ENCODE results near the gene RBM22.

RBM22 gene

DNA sequence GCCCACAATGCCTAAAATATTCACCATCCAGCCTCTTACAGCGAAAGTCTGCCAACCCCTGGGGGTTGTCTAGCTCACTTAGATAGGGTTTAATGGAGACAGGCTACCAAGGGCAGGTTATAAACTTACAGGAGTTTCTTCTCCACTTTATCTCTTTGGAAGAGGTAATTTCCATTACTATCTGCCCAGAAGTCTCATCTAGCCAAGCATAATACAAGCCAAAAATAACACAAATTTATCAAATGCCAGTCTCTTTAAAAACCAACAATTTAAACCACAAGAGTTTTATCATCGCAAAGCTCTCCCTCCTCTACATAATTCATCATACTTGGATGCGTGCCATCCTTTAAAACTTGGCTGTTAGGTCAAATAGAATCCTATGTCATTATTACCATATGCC lies 6.2 kb downstream of the RBM22 start:
- no peak for DNase-seq
- Mint-ChIP-seq H3K36me3 (ENCODE audit: low read depth) (peaks cover 71% of the 10 kb centered on the region), H3K27ac (no peak overlapping the region)

DNA sequence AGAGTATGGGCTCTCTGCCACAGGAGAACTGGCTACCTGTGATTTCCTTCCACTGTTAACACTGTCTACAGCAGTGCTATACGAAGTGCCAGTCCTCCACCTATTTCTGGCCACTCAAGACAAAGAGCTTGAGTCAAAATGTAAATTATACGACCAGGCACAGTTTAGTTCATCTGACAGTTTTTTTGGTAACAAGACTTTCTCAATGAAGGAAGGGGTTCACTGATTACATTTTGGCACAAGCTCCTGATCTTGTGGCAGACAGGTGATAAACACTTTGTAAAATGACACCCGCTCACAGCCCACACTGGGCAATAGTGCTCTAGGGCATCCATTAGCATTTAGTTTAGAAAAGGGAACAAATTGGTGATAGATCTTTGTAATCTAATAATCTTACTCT lies 8.6 kb downstream of the RBM22 start:
- peaks cover 89% of the 10 kb centered on the region for H3K36me3 Mint-ChIP-seq (ENCODE audit: low read depth)
- H3K27ac Mint-ChIP-seq, result peak overlapping the region; percentile 65
- H3K4me1 Mint-ChIP-seq (ENCODE audit: low read depth), result no peaks in the 10 kb centered on the region
- no peaks in the 10 kb centered on the region for H3K27me3 Mint-ChIP-seq
- DNase-seq, result no peak
- no peak overlapping the region for H3K4me3 Mint-ChIP-seq
- H3K9me3 Mint-ChIP-seq, result no peaks in the 10 kb centered on the region

More for the DNA sequence above, 6.2 kb downstream of the RBM22 start:
- Mint-ChIP-seq H3K4me1 (ENCODE audit: low read depth) (no peaks in the 10 kb centered on the region), H3K4me3 (no peak overlapping the region), H3K27me3 (no peaks in the 10 kb centered on the region), H3K9me3 (no peaks in the 10 kb centered on the region)

DNA sequence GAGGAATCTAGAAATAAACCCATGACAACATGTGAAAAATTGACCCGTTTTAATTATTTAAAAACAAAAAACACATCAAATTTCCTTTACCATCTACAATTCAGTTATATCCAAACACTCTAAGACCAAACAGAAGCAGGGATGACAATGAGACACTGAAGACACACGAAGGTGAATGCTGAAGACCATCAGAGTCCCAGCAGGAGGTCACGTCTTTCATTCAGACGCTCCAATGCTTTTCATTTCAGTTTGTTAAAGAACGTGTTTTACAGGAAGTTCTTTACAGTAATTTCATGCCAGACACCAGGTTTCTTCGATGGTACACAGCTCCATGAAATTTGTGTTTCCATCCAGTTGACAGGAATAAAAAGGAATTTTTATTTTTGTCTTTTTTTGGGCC lies 10.1 kb downstream of the RBM22 start:
- peak overlapping the region; percentile 9 for H3K27ac Mint-ChIP-seq
- H3K36me3 Mint-ChIP-seq (ENCODE audit: low read depth), result peaks cover 88% of the 10 kb centered on the region
- no peaks in the 10 kb centered on the region for H3K27me3 Mint-ChIP-seq
- no peak overlapping the region for H3K4me3 Mint-ChIP-seq
- H3K4me1 Mint-ChIP-seq (ENCODE audit: low read depth), result no peaks in the 10 kb centered on the region
- no peak for DNase-seq
- no peaks in the 10 kb centered on the region for H3K9me3 Mint-ChIP-seq

DNA sequence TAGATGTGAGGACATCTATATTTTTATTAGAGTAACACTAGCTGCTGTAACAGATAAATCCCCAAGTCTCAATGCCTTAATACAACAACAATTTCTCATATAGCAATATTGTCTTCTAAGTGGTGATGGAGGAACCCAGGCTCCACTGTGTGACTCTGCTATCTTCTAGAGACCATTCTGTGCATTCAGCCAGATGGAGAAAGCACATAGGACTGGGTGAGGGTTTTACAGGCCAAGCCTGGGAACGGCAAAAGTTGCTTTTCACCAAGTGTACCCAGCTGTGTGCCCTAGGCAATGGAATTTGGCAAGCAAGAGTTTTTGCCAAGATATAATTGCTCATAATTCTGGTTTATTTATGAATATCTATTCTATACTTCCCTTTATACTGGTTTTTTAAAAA lies 11.7 kb downstream of the RBM22 start:
- H3K9me3 Mint-ChIP-seq, result no peaks in the 10 kb centered on the region
- no peak overlapping the region for H3K4me3 Mint-ChIP-seq
- no peak for DNase-seq
- H3K36me3 Mint-ChIP-seq (ENCODE audit: low read depth), result peaks cover 78% of the 10 kb centered on the region
- no peaks in the 10 kb centered on the region for H3K27me3 Mint-ChIP-seq
- H3K4me1 Mint-ChIP-seq (ENCODE audit: low read depth), result no peaks in the 10 kb centered on the region
- no peak overlapping the region for H3K27ac Mint-ChIP-seq

DNA sequence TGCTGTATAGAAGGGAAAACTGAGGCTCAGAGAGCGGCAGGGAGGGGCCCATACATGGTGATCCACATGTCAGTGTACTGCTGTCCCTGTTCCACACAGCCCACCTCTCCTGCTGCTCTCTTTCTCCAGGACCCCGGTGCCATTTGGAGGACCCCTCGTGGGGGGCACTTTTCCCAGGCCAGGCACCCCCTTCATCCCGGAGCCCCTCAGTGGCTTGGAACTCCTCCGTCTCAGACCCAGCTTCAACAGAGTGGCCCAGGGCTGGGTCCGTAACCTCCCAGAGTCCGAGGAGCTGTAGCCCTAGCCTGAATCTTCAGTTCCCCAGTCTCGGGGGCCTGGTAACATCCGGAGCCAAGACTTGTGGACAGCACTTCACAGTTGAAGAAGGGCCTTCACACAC lies 24.3 kb downstream of the RBM22 start:
- DNase-seq, result no peak
- Mint-ChIP-seq H3K36me3 (ENCODE audit: low read depth) (peaks cover 6% of the 10 kb centered on the region), H3K4me3 (no peak overlapping the region), H3K9me3 (no peaks in the 10 kb centered on the region), H3K27ac (no peak overlapping the region), H3K27me3 (peaks cover 8% of the 10 kb centered on the region), H3K4me1 (ENCODE audit: low read depth) (peaks cover 6% of the 10 kb centered on the region)

DNA sequence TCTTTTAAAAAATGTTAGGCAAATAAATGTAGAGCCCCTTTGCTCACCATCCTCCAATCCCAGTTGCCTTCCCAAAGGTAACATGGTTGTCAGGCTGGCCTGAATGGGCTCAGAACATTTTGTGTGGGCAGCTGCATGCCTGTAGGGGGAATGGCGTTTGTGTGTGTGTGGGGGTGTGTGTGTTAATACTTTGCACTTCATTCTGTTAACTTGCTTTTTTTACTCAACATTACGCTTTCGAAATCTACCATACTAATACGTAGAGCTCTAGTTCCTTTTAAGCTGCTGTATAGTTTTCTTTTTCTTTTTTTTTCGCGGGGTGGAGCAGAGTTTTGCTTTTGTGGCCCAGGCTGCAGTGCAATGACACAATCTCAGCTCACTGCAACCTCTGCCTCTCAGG lies 25.8 kb downstream of the RBM22 start:
- Mint-ChIP-seq H3K9me3 (no peaks in the 10 kb centered on the region), H3K4me1 (ENCODE audit: low read depth) (peaks cover 6% of the 10 kb centered on the region), H3K36me3 (ENCODE audit: low read depth) (no peaks in the 10 kb centered on the region), H3K27me3 (peaks cover 23% of the 10 kb centered on the region), H3K4me3 (no peak overlapping the region), H3K27ac (no peak overlapping the region)
- DNase-seq, result no peak

DNA sequence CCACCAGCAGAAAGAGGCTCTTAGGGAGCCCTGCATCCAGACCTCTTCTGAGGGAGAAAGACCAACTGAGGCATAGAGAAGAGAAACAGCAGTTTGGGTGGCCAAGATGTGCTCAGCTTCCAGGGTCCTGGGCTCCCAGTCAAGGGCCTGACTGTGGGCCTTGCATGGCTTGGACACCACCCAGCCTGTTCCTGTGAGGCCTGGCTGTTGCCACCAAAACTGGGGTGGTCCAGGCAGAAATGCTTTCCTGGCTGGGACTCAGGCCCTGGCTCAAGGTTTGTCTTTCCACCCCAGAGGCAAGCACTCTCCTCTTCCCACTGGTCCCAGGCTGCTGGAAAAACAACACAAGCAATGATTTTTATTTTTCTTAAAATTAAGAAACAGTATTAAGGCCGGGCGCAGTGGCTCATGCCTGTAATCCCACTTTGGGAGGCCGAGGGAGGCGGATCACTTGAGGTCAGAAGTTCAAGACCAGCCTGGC lies 26.5 kb downstream of the RBM22 start:
- H3K4me1 Mint-ChIP-seq (ENCODE audit: low read depth), result peaks cover 6% of the 10 kb centered on the region
- no peaks in the 10 kb centered on the region for H3K36me3 Mint-ChIP-seq (ENCODE audit: low read depth)
- DNase-seq, result no peak

DNA sequence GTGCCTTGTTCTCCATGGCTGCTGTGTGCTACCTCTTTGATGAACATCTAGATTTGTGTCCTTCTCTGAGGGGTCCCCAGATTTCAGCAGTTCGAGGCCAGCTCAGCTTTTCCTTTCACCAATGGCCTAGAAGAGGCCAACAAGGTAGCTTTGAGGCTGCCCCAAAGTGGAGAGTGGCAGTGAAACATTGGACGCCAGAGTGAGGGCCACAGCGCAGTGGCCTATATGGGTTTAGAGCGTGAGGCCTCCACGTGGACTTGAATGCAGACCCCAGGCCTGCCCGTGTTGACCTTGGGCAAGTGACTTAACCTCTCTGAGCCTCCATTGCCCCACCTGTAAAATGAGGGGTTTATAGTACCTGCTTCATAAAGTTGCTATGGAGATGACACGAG lies 28.0 kb downstream of the RBM22 start:
- Mint-ChIP-seq H3K27ac (no peak overlapping the region), H3K27me3 (peaks cover 28% of the 10 kb centered on the region), H3K4me3 (peak overlapping the region; percentile 75), H3K4me1 (ENCODE audit: low read depth) (peaks cover 6% of the 10 kb centered on the region), H3K36me3 (ENCODE audit: low read depth) (no peaks in the 10 kb centered on the region), H3K9me3 (no peaks in the 10 kb centered on the region)
- DNase-seq, result no peak

More for the DNA sequence above, 26.5 kb downstream of the RBM22 start:
- peaks cover 26% of the 10 kb centered on the region for H3K27me3 Mint-ChIP-seq
- no peak overlapping the region for H3K27ac Mint-ChIP-seq
- H3K9me3 Mint-ChIP-seq, result no peaks in the 10 kb centered on the region
- H3K4me3 Mint-ChIP-seq, result no peak overlapping the region

DNA sequence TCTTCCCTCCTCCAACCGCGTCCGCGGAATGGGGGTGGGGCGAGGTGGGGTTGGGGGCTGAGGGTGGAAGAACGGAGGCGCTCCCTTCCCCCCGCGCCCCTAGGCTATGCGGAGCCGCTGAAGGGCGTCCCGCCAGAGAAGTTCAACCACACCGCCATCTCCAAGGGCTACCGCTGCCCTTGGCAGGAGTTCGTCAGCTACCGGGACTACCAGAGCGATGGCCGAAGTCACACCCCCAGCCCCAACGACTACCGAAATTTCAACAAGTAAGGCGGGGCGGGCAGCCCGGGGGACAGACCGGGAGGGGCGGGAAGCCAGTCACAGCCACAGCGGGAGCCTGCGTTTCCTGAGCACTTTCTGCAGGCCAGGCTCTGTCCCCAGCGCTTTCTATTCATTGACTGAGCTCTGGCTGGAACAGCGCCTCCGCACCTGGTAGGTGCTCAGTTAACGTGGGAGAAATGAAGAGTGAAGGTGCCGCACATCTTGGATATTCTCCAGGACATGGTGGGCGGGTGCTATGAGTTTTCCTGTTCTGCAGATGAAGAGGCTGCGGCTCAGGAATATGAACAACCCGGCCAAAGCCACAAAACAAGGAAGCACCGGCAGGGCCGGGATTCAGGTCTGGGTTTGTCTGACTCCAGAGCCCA lies 28.5 kb downstream of the RBM22 start:
- Mint-ChIP-seq H3K4me3 (peak overlapping the region; percentile 75), H3K27me3 (peaks cover 28% of the 10 kb centered on the region), H3K36me3 (ENCODE audit: low read depth) (no peaks in the 10 kb centered on the region), H3K9me3 (no peaks in the 10 kb centered on the region), H3K4me1 (ENCODE audit: low read depth) (peaks cover 6% of the 10 kb centered on the region), H3K27ac (peak overlapping the region; percentile 58)
- DNase-seq, result peak; percentile 57

DNA sequence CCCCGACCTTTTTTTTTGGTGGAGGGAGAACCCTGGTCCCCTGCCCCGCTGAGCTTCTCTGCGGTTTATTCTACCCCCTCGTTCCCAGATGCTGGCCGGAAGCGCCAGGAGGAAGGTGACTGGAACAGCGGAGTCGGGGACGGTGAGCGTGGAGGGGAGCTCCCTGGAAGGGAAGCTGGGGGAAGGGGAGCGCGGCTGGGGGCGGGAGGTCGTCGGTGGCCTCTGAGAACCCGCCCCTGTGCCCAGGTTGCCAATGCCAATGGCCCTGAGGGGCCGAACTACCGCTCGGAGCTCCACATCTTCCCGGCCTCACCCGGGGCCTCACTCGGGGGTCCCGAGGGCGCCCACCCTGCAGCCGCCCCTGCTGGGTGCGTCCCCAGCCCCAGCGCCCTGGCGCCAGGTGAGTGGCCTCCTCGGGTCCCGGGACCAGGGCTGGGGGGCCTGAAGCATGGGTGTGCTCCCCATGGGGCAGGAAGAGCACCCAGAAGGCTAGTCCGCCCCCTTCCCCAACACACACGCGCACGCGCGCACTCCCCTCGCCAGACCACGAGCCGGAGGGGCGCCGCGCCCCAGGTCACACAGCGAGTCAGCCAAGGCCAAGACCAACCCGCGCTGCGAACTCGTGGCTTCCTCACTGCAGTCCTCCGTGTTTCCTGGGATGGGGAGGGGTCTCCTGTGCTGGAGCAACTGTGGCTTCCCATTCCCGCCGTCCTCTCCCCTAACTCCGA lies 29.2 kb downstream of the RBM22 start:
- DNase-seq, result peak; percentile 36
- Mint-ChIP-seq H3K27ac (no peak overlapping the region), H3K9me3 (no peaks in the 10 kb centered on the region), H3K27me3 (peaks cover 28% of the 10 kb centered on the region), H3K4me3 (peak overlapping the region; percentile 75), H3K4me1 (ENCODE audit: low read depth) (peaks cover 6% of the 10 kb centered on the region), H3K36me3 (ENCODE audit: low read depth) (no peaks in the 10 kb centered on the region)

DNA sequence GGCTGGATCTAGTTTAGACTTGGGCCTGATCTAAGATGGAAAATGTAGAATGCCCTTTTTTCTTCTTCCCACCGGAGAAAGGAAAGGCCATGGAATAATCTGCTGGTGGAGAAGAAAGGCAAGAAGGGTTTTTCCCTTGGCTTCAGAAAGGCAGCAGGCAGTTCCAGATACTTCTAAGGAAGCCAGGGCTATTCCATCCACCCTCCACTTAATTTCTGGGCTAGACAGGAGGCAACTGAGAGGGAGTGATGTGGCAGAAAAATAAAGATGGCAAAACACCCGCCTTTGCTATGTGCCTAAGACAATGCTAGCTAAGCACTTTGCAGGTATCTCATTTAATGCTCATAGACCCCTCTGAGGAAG lies 29.9 kb downstream of the RBM22 start:
- Mint-ChIP-seq H3K4me3 (peak overlapping the region; percentile 57), H3K27me3 (peaks cover 28% of the 10 kb centered on the region)

DNA sequence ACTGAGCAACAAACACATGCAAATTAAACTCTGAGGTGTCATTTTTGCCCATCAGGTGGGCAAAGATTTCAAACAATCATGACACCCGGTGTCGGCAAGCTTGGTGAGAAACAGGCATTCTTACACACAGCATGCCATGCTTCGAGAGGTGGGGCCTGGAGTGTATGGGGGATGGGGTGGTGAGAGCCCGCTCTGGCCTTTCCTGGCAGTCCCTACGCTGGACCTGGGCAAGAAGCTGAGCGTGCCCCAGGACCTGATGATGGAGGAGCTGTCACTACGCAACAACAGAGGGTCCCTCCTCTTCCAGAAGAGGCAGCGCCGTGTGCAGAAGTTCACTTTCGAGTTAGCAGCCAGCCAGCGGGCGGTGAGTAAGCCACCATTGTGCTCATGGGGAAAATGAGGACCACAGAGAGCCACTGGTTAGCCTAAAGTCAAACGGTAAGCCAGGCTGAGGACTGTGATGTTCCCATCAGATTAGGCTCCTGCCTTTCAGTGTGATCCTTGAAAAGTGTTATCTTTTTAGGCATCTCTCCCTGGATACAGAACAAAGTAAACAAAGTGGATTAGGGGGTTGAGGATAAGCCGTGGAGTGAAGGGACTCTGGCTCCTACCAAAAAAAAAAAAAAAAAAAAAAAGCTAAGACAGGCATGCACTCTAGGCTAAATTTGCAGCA lies 30.5 kb downstream of the RBM22 start:
- no peaks in the 10 kb centered on the region for H3K9me3 Mint-ChIP-seq
- peak overlapping the region; percentile 57 for H3K4me3 Mint-ChIP-seq
- H3K27me3 Mint-ChIP-seq, result peaks cover 28% of the 10 kb centered on the region
- no peaks in the 10 kb centered on the region for H3K36me3 Mint-ChIP-seq (ENCODE audit: low read depth)
- no peak overlapping the region for H3K27ac Mint-ChIP-seq
- DNase-seq, result no peak
- H3K4me1 Mint-ChIP-seq (ENCODE audit: low read depth), result peaks cover 6% of the 10 kb centered on the region

More for the DNA sequence above, 29.9 kb downstream of the RBM22 start:
- Mint-ChIP-seq H3K27ac (no peak overlapping the region), H3K36me3 (ENCODE audit: low read depth) (no peaks in the 10 kb centered on the region), H3K9me3 (no peaks in the 10 kb centered on the region), H3K4me1 (ENCODE audit: low read depth) (peaks cover 6% of the 10 kb centered on the region)
- DNase-seq, result no peak

DNA sequence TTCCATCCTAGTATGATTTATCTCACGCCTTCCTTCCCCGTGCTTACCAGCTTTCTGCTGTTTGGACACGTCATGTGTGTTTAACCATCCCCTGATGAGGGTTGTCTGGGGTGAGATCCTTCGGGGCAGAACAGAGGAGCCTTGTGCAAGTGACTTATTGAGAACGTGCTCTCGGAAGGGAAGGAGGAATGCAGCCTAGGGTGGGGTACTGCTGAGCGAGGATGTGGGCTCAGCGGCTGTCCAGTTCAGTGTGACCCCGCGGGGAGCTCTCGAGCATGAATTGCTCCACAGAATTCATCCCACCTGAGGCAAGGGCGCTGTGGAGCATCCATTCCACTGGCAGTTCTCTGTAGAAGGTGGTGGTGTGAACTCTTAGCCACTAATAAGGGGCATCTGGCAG lies 35.8 kb downstream of the RBM22 start:
- Mint-ChIP-seq H3K27me3 (peaks cover 12% of the 10 kb centered on the region), H3K4me1 (ENCODE audit: low read depth) (no peaks in the 10 kb centered on the region), H3K27ac (no peak overlapping the region), H3K4me3 (no peak overlapping the region), H3K9me3 (no peaks in the 10 kb centered on the region), H3K36me3 (ENCODE audit: low read depth) (no peaks in the 10 kb centered on the region)
- DNase-seq, result no peak

DNA sequence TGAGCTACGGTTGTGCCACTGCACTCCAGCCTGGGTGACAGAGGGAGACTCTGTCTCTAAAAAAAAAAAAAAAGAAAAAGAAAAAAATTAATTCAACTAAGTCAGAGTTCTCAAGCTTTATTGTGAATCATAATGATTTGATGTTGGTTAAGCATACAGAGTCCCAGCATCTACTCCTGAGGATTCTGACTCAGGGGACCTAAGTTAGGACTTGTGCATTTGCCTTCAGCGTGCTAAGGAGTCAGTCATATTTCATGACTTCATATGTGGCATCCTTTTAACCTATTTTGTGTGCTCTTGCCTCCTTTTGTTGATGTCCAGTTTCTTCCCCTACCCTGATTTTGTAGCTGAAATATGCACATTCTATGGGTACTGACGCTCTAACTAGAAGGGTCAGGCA lies 36.9 kb downstream of the RBM22 start:
- no peak overlapping the region for H3K4me3 Mint-ChIP-seq

More for the DNA sequence above, 36.9 kb downstream of the RBM22 start:
- H3K27me3 Mint-ChIP-seq, result peaks cover 7% of the 10 kb centered on the region
- no peaks in the 10 kb centered on the region for H3K4me1 Mint-ChIP-seq (ENCODE audit: low read depth)
- no peaks in the 10 kb centered on the region for H3K9me3 Mint-ChIP-seq
- no peak for DNase-seq
- H3K36me3 Mint-ChIP-seq (ENCODE audit: low read depth), result no peaks in the 10 kb centered on the region
- H3K27ac Mint-ChIP-seq, result no peak overlapping the region
